GM23338 (cell line): ENCODE data around the gene NRP1. TPM values are rescaled to one million over a fixed set of nuclear protein-coding genes. Genes with fewer than 3 reads are reported as not detected.

Experiments
- ATAC-seq: fragments of 200-7000 bp; cut with Tn5 transposase; 3 replicates; pipeline ENCODE4 v1.9.1; 2020
- DNase-seq: peaks from one replicate; pipeline ENCODE4 v3.0.0-alpha.2; 2015; ENCODE audit warnings: low spot score
- H2AFZ ChIP-seq: fragments of 200-600 bp; sonication (generic); 2 replicates; pipeline ENCODE4 v1.8.0; 2016; ENCODE audit warnings: antibody characterized with exemption, mild to moderate bottlenecking, moderate library complexity
- H3F3A ChIP-seq: fragments of 200-600 bp; sonication (generic); replicated peaks from 2 replicates; pipeline ENCODE4 v1.8.0; 2017; ENCODE audit warnings: antibody characterized with exemption, mixed run types, low read depth
- H3K27ac ChIP-seq: fragments of 200-600 bp; sonication (generic); 2 replicates; pipeline ENCODE4 v1.6.1; 2016; ENCODE audit warnings: low read depth
- H3K27me3 ChIP-seq: fragments of 200-600 bp; sonication (generic); 2 replicates; pipeline ENCODE4 v1.8.0; 2016; ENCODE audit warnings: mild to moderate bottlenecking, mixed run types, moderate library complexity; ENCODE audit not compliant: insufficient read depth
- H3K36me3 ChIP-seq: fragments of 200-600 bp; sonication (generic); 2 replicates; pipeline ENCODE4 v1.8.0; 2016; ENCODE audit warnings: mild to moderate bottlenecking; ENCODE audit not compliant: insufficient read depth
- H3K4me1 ChIP-seq: fragments of 200-600 bp; sonication (generic); 2 replicates; pipeline ENCODE4 v1.8.0; 2016; ENCODE audit warnings: mild to moderate bottlenecking, moderate library complexity; ENCODE audit not compliant: insufficient read depth
- H3K4me2 ChIP-seq: fragments of 200-600 bp; sonication (generic); 2 replicates; pipeline ENCODE4 v1.7.1; 2017; ENCODE audit warnings: mixed run types
- H3K4me3 ChIP-seq: fragments of 200-600 bp; sonication (generic); 2 replicates; pipeline ENCODE4 v1.6.1; 2016; ENCODE audit warnings: mixed run types
- H3K79me2 ChIP-seq: fragments of 200-600 bp; sonication (generic); replicated peaks from 2 replicates; pipeline ENCODE4 v1.8.0; 2017; ENCODE audit warnings: mild to moderate bottlenecking; ENCODE audit not compliant: insufficient read depth
- H3K9me2 ChIP-seq: fragments of 200-600 bp; sonication (generic); 2 replicates; pipeline ENCODE4 v1.8.0; 2017; ENCODE audit not compliant: insufficient read depth
- H4K20me1 ChIP-seq: fragments of 200-600 bp; sonication (generic); replicated peaks from 2 replicates; pipeline ENCODE4 v1.8.0; 2017; ENCODE audit warnings: mild to moderate bottlenecking; ENCODE audit not compliant: insufficient read depth
- H3K27ac Mint-ChIP-seq: 2 replicates; pipeline ENCODE4 v1.8.0; 2020; ENCODE audit warnings: inconsistent platforms, mild to moderate bottlenecking, moderate library complexity, mixed read lengths
- H3K27me3 Mint-ChIP-seq: 3 replicates; pipeline ENCODE4 v1.8.0; 2022; ENCODE audit warnings: low read depth, mild to moderate bottlenecking, moderate library complexity, mixed read lengths, inconsistent platforms; ENCODE audit not compliant: insufficient read depth, poor library complexity
- H3K36me3 Mint-ChIP-seq: 3 replicates; pipeline ENCODE4 v1.8.0; 2021; ENCODE audit warnings: low read depth, mild to moderate bottlenecking, inconsistent platforms, moderate library complexity, mixed read lengths
- H3K4me1 Mint-ChIP-seq: 3 replicates; pipeline ENCODE4 v1.8.0; 2020; ENCODE audit warnings: mild to moderate bottlenecking, inconsistent platforms, mixed read lengths
- H3K4me3 Mint-ChIP-seq: 3 replicates; pipeline ENCODE4 v1.8.0; 2021; ENCODE audit warnings: moderate library complexity, mild to moderate bottlenecking, inconsistent platforms, mixed read lengths
- H3K9me3 Mint-ChIP-seq: 3 replicates; pipeline ENCODE4 v1.8.0; 2020; ENCODE audit warnings: moderate library complexity, mild to moderate bottlenecking, inconsistent platforms, mixed read lengths
- CREB1 ChIP-seq: fragments of 250-450 bp; sonication (Bioruptor Pico); IDR thresholded peaks from 2 replicates; pipeline ENCODE4 v1.5.0; 2020; ENCODE audit warnings: low read depth, mild to moderate bottlenecking, moderate library complexity
- CTCF ChIP-seq, 2 experiments: fragments of 200-600 bp in 1 of 2; sonication (generic) in 1 of 2; conservative IDR thresholded peaks; 2 replicates each; pipeline versions ENCODE4 v1.5.1 to v1.6.1; 2016 to 2017; ENCODE audit warnings: antibody characterized with exemption in 2 of 2, low read depth in 2 of 2, mild to moderate bottlenecking in 2 of 2, moderate library complexity in 1 of 2
- ETS1 ChIP-seq: IDR thresholded peaks from 2 replicates; pipeline ENCODE4 v1.6.1; 2016; ENCODE audit warnings: antibody characterized with exemption
- EZH2 ChIP-seq: fragments of 200-600 bp; sonication (generic); IDR thresholded peaks from one replicate; pipeline ENCODE4 v1.8.0; 2017; ENCODE audit warnings: antibody characterized with exemption, mild to moderate bottlenecking, low read depth; ENCODE audit not compliant: unreplicated experiment
- EZH2phosphoT487 ChIP-seq: fragments of 200-600 bp; sonication (generic); IDR thresholded peaks from one replicate; pipeline ENCODE4 v1.8.1; 2018; ENCODE audit warnings: antibody characterized with exemption; ENCODE audit not compliant: unreplicated experiment
- NANOG ChIP-seq: IDR thresholded peaks from 2 replicates; pipeline ENCODE4 v1.6.1; 2016; ENCODE audit warnings: antibody characterized with exemption, borderline replicate concordance
- REST ChIP-seq: IDR thresholded peaks from one replicate; pipeline ENCODE4 v1.6.1; 2018; ENCODE audit warnings: antibody characterized with exemption; ENCODE audit not compliant: unreplicated experiment
- STAT1 ChIP-seq: IDR thresholded peaks from one replicate; pipeline ENCODE4 v1.6.1; 2016; ENCODE audit warnings: antibody characterized with exemption; ENCODE audit not compliant: unreplicated experiment
- ZNF114 ChIP-seq: fragments of 250-450 bp; sonication (Bioruptor Pico); IDR thresholded peaks from 2 replicates; pipeline ENCODE4 v1.5.0; 2020; ENCODE audit warnings: mild to moderate bottlenecking, moderate library complexity
- ZNF462 ChIP-seq: fragments of 250-450 bp; sonication (Bioruptor Pico); IDR thresholded peaks from 2 replicates; pipeline ENCODE4 v1.5.0; 2020; ENCODE audit warnings: mild to moderate bottlenecking, moderate library complexity
- polyA plus RNA-seq: library from polyadenylated mRNA; unstranded; fragments of >200 nt; fragmentation: Nextera tagmentation; extraction: Ambion mirVana; gene quantifications from 2 replicates; pipeline ENCODE4 v1.2.1, GENCODE V29; 2016
- total RNA-seq: library from RNA; depleted of rRNA; stranded (reverse); fragments of >200 nt; shearing (Covaris generic); gene quantifications from 2 replicates; pipeline ENCODE4 v1.2.3, GENCODE V29; 2014

The NRP1 gene
- total and polyA plus RNA-seq, 2 experiments from 2014 or later, result 2.9 to 3.5 TPM

DNA sequence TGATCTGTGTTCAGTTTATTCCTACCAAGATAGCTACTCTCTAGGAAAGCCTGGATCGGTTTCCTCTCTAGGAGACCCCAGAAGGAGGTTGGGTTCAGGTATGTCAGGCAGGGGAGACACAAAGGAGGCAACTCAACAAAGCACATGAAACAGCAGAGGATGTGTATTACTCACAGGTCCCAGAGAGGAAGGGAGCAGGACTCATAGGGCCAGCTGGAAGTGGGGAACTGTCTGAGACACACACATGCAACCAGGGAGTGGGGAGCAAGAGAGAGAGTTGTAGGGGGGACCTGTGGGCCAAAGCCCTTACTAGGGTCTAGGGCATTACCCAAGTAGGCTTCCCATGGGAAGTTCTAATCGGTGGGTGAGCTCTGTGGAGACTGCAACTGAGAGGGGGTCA lies 10.2 kb upstream of the NRP1 start (continued):
- no peak for TF ChIP-seq CTCF (conservative IDR thresholded peaks at IDR 0.05; ENCODE audit: low read depth in 2 of 2)

- Histone ChIP-seq H3K4me1 (peaks cover 15% of the 10 kb centered on the region; the same call in 1 of the 2 replicates), H3K27me3 (peaks cover 32% of the 10 kb centered on the region), H3K36me3 (no peaks in the 10 kb centered on the region), H3K9me2 (no peaks in the 10 kb centered on the region), H3K27ac (no peak overlapping the region), H3K79me2 (no peaks in the 10 kb centered on the region), H3K4me2 (no peak overlapping the region), H4K20me1 (no peaks in the 10 kb centered on the region), H3K4me3 (no peak overlapping the region), H2AFZ (no peak overlapping the region), H3F3A (no peaks in the 10 kb centered on the region)
- H3K4me3 Mint-ChIP-seq, result no peak overlapping the region
- H3K36me3 Mint-ChIP-seq, result no peaks in the 10 kb centered on the region
- H3K27ac Mint-ChIP-seq, result no peak overlapping the region
- ATAC-seq (no peak), DNase-seq (no peak)
- H3K4me1 Mint-ChIP-seq, result peaks cover 17% of the 10 kb centered on the region
- H3K27me3 Mint-ChIP-seq, result peaks cover 14% of the 10 kb centered on the region
- H3K9me3 Mint-ChIP-seq, result 0 out of 3 replicates have a peak, but pooled peaks cover 2% of the 10 kb centered on the region
- TF ChIP-seq ETS1, result no peak
- TF ChIP-seq EZH2phosphoT487, result no peak
- TF ChIP-seq CREB1 (CRISPR knock-in tag), result no peak
- TF ChIP-seq EZH2, result no peak
- TF ChIP-seq STAT1, result no peak
- no peak for TF ChIP-seq REST
- TF ChIP-seq ZNF114 (CRISPR knock-in tag), result no peak
- TF ChIP-seq NANOG, result no peak
- no peak for TF ChIP-seq ZNF462 (CRISPR knock-in tag)
- TF ChIP-seq CTCF (conservative IDR thresholded peaks at IDR 0.05; ENCODE audit: low read depth in 2 of 2), result no peak
Observed at GRCh38 chr10:33341637-33342036, 7.2 kb upstream of the NRP1 start.
